ENCODE measurements around the gene SLC17A7.

DNA sequence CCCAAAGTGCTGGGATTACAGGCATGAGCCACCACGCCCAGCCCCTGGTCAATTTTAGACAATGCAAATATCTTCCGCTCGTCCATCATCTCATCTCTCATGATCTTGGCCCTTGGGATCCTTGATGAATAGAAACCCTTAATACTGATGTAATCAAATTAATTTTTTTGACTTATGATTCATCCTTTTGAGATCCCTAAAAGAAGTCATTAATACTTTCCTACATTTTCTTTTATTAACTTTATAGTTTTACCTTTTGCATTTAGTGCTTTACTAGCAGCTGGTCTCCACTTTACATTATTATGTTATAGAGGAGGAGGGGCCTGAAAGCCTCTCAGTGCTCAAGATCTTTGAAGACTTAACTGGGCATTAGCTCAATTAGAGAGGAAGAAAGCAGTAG is 60.9 kb downstream of the SLC17A7 start:
- TF ChIP-seq, protein P1, sequence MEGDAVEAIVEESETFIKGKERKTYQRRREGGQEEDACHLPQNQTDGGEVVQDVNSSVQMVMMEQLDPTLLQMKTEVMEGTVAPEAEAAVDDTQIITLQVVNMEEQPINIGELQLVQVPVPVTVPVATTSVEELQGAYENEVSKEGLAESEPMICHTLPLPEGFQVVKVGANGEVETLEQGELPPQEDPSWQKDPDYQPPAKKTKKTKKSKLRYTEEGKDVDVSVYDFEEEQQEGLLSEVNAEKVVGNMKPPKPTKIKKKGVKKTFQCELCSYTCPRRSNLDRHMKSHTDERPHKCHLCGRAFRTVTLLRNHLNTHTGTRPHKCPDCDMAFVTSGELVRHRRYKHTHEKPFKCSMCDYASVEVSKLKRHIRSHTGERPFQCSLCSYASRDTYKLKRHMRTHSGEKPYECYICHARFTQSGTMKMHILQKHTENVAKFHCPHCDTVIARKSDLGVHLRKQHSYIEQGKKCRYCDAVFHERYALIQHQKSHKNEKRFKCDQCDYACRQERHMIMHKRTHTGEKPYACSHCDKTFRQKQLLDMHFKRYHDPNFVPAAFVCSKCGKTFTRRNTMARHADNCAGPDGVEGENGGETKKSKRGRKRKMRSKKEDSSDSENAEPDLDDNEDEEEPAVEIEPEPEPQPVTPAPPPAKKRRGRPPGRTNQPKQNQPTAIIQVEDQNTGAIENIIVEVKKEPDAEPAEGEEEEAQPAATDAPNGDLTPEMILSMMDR (IDR thresholded peaks at IDR 0.05 in 8 of 11, conservative IDR thresholded peaks at IDR 0.05 in 3 of 11), result no peak
- TF ChIP-seq POLR2AphosphoS5 (IDR thresholded peaks at IDR 0.05) (no peak), POLR2A (IDR thresholded peaks at IDR 0.05) (no peak)

Measured in spleen (tissue), 7 donors.